Testis (tissue), 3 donors: Measurements from ENCODE around the gene TMEM119. TPM values are rescaled to one million over a fixed set of nuclear protein-coding genes. Genes with fewer than 3 reads are reported as not detected.
"Not testable (repeated sequence)": the region's sequence is repeated elsewhere in the genome, so short reads cannot be mapped to it uniquely, and the experiment has no call there.

Experiments
- DNase-seq: peaks from one replicate; pipeline ENCODE4 v3.0.0-alpha.2; 2019
- H3K27ac ChIP-seq, 2 donors: fragments of 200-600 bp; sonication (generic); one replicate each; pipeline ENCODE4 v1.5.1; 2019
- H3K27me3 ChIP-seq: fragments of 200-600 bp; sonication (generic); one replicate; pipeline ENCODE4 v1.5.1; 2019
- H3K36me3 ChIP-seq: fragments of 200-600 bp; sonication (generic); one replicate; pipeline ENCODE4 v1.5.1; 2017; ENCODE audit warnings: low read depth; ENCODE audit errors: missing control alignments
- H3K4me1 ChIP-seq: fragments of 200-600 bp; sonication (generic); one replicate; pipeline ENCODE4 v1.5.1; 2019
- H3K4me3 ChIP-seq, 2 donors: fragments of 200-600 bp; sonication (generic); one replicate each; pipeline ENCODE4 v1.5.1; 2017 to 2019
- H3K9me3 ChIP-seq: fragments of 200-600 bp; sonication (generic); one replicate; pipeline ENCODE4 v1.5.1; 2017
- POLR2A ChIP-seq: fragments of 450-650 bp; IDR thresholded peaks from one replicate; pipeline ENCODE4 v1.6.1; 2017; ENCODE audit warnings: antibody characterized with exemption, mild to moderate bottlenecking, moderate library complexity
- WGBS, 2 donors: methylation state at CpG; one replicate each; pipeline ENCODE4 v1.1.5; 2018; 5-methylcytosine and 5-hydroxymethylcytosine counted together
- intact Hi-C: fragments of 100-400 bp; cut with DNase I; formaldehyde crosslinking; loops from one replicate; pipeline ENCODE4 v1.15.1; 2023; ENCODE audit warnings: low total_unique reads
- polyA plus RNA-seq: library from polyadenylated mRNA; stranded (reverse); fragments of 350-450 nt; fragmentation: Illumina TruSeq; extraction: RNeasy Lipid Tissue Mini Kit (QIAGEN cat#74804); gene quantifications from one replicate; pipeline ENCODE4 v1.2.3, GENCODE V29; 2014; ENCODE audit warnings: low read depth, low replicate concordance; ENCODE audit not compliant: insufficient read depth
- total RNA-seq, 2 donors: library from RNA; depleted of rRNA; stranded (reverse); fragments of >200 nt; gene quantifications; one replicate each; pipeline ENCODE4 v1.2.3, GENCODE V29; 2016
- TF ChIP-seq, protein P1 (sequence below), 3 experiments: fragments of 450-650 bp in 2 of 3; fragments of 200-600 bp in 1 of 3; sonication (generic) in 1 of 3; IDR thresholded peaks; one replicate each; pipeline ENCODE4 v1.5.1; 2016 to 2019; ENCODE audit warnings: antibody characterized with exemption in 3 of 3, mild to moderate bottlenecking in 2 of 3, moderate library complexity in 1 of 3

The TMEM119 gene
- total and polyA plus RNA-seq, 3 donors from 2014 or later = 5.3 to 17.1 (median 9.6) TPM

DNA sequence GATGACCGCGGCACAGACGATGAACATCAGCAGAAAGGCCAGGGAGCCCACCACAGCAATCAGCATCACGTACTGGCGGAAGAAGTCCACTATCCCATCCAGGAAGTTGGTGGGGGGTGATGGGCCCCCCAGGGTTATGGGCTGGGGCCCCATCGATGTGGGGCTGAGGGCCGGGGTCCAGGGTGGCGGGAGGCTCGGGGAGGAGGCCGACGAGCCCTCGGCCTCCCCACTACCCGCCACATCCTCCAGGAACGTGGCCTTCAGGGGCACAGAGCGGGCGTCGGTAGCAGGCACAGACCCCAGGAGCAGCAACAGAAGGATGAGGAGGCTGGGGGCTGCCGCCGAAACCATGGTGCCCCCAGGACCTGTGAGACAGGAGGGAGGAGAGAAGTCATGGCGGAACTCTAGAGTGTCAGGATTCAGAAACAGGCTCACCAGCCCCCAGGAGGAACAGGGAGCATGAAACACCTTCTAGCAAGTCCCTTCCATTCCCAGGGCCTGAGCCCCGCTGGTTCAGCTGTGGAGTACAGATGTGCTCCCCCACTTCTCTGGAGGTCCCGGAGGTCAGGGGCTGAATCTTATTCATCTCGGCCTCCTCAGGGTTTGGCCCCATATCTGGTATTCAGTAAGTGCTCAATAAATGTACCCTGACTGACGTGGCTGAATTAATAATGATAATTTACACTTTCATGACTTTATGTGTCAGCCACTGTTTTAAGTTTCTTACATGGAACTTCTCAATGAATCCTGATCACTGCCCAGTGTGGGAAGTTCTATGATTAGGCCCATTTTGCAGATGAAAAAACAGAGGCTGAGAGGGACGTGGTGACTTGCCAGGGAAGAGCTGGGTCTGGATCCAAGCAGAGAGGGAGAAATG lies 5.6 kb downstream of the TMEM119 start:
- Histone ChIP-seq H3K36me3 (no peaks in the 10 kb centered on the region), H3K4me3 (no peak overlapping the region), H3K4me1 (peaks cover 5% of the 10 kb centered on the region), H3K27ac (no peak overlapping the region), H3K27me3 (no peaks in the 10 kb centered on the region), H3K9me3 (no peaks in the 10 kb centered on the region)
- 96 to 98% methylated on average over 18 to 25 of the region's 25 CpGs for WGBS, 2 donors
- TF ChIP-seq, protein P1, sequence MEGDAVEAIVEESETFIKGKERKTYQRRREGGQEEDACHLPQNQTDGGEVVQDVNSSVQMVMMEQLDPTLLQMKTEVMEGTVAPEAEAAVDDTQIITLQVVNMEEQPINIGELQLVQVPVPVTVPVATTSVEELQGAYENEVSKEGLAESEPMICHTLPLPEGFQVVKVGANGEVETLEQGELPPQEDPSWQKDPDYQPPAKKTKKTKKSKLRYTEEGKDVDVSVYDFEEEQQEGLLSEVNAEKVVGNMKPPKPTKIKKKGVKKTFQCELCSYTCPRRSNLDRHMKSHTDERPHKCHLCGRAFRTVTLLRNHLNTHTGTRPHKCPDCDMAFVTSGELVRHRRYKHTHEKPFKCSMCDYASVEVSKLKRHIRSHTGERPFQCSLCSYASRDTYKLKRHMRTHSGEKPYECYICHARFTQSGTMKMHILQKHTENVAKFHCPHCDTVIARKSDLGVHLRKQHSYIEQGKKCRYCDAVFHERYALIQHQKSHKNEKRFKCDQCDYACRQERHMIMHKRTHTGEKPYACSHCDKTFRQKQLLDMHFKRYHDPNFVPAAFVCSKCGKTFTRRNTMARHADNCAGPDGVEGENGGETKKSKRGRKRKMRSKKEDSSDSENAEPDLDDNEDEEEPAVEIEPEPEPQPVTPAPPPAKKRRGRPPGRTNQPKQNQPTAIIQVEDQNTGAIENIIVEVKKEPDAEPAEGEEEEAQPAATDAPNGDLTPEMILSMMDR (IDR thresholded peaks at IDR 0.05) = no peak
- no peak for TF ChIP-seq POLR2A
- no peak for DNase-seq
- intact Hi-C loops = no loop called here

DNA sequence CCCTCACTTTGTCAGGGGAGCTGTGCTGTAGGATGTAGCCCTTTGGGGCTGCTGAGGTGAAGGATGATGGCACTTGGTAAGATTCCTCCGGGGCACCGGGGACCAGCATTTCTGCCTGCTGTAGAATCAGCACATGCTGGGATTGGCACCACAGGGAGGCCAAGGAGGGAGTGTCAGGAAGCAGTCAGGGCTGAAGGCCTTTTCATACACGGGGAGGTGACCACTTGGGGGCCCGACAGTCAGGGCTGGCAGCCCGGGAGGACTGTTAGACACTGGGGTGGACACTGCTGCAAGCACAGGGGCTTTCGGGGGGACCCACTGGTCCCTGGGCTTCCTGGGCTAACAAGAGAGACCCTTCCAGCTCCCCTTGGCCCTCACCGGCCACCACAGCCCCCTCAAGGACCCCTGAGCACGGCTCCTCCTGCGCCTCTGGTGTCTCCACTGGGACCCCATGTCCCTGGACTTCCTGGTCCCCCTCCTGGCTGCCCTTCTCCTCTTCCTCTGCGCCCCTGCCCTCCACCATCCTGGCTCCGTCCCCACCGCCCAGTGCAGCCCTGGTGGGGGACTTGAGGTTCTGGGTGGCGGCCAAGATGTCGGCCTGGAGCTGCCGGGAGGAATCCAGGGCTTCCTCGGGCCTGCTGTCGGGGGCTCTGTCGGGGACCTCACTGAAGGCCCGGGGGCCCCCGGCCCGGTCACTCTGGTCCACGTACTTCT lies 6.5 kb downstream of the TMEM119 start:
- no peak for DNase-seq
- Histone ChIP-seq H3K4me1 (peaks cover 5% of the 10 kb centered on the region), H3K27me3 (no peaks in the 10 kb centered on the region), H3K4me3 (no peak overlapping the region), H3K9me3 (no peaks in the 10 kb centered on the region), H3K27ac (no peak overlapping the region), H3K36me3 (no peaks in the 10 kb centered on the region)
- TF ChIP-seq POLR2A = no peak
- TF ChIP-seq, protein P1 (IDR thresholded peaks at IDR 0.05) = no peak
- intact Hi-C loops = no loop called here
- WGBS, 2 donors = 89 to 90% methylated on average over 9 to 22 of the region's 22 CpGs

DNA sequence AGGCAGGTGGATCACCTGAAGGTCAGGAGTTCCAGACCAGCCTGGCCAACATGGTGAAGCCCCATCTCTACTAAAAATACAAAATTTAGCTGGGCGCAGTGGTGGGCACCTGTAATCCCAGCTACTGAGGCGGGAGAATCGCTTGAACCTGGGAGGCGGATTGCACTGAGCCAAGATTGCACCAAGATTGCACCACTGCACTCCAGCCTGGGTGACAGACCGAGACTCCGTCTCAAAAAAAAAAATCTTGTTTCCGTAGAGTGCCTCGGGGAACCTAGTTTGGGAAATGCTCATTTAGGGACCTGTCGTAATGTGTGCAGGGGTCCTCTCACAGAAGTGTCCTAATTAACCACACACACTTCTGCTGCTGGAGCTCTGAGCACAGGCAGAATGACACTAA lies 7.4 kb downstream of the TMEM119 start:
- H3K27ac ChIP-seq, intact Hi-C loops, DNase-seq, H3K4me3 ChIP-seq, H3K4me1 ChIP-seq, H3K9me3 ChIP-seq, H3K36me3 ChIP-seq, H3K27me3 ChIP-seq: not testable (repeated sequence)
- 97% methylated on average over 9 of the region's 9 CpGs for WGBS, 2 donors

DNA sequence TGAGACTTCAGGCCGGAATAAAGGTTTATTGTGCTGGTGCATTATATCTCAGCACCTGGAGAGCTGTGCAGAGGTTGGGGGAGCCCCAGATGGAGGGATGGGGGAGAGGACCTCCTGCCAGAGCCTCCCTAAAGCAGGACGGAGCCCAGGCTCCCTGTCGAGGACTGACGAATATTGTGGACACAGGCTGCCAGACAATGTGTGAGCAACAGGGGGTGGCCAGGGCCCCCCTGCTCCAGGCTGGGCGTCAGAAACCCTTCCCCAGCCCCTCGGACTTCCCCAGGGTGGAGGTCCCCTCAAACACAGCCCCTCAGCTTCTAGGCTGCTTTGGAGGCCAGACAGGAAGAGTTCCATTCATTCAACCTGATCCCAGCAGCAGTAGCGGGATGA lies 8.0 kb downstream of the TMEM119 start:
- intact Hi-C loops = no loop called here
- Histone ChIP-seq H3K4me1 (peaks cover 5% of the 10 kb centered on the region), H3K36me3 (no peaks in the 10 kb centered on the region), H3K4me3 (no peak overlapping the region), H3K9me3 (no peaks in the 10 kb centered on the region), H3K27me3 (no peaks in the 10 kb centered on the region), H3K27ac (no peak overlapping the region)
- TF ChIP-seq, protein P1 (IDR thresholded peaks at IDR 0.05) = no peak
- TF ChIP-seq POLR2A = no peak
- DNase-seq = no peak
- 84 to 97% methylated on average over 7 of the region's 7 CpGs for WGBS, 2 donors

DNA sequence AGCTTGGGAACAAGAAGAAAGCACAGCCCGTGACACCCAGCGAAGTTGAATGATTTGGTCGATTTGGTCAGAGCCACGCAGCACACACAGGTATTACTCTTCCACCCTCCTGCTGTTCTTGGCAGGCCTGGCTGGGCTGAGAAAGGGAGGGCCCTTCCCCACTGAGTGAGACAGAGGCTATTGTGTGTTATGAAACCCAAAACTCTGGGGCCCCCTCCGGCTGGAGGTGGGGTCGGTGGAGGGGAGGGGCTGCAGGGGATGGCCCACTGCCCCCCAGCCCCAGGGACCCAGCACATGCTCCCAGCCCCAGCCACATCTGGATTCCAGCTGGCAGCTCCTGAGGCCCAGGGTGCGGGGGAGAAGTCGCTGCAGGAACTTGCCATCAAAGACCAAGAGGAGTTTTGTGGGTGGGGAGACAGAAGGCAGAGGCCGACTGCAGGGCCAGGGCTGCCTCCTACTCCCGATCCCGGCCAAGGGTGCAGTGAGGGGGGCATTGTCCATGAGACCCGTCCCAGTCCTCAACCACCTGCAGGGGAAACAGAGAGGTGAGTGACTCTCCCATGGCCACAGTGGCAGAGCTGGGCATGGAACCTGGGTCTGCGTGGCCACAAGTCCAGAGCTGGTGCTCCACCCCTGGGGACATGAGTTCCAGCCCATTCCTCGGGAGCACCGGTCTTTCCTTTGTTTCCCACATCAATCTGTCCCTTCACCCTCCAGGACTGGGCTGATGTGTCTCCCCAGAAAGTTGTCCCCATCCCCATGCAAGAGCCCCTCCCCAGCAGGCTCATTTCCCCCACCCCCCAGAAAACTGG lies 8.7 kb downstream of the TMEM119 start:
- H3K36me3 ChIP-seq = no peaks in the 10 kb centered on the region
- no peak for DNase-seq
- no peak for TF ChIP-seq POLR2A
- TF ChIP-seq, protein P1 (IDR thresholded peaks at IDR 0.05) = no peak
- 30 to 43% methylated on average over 9 to 15 of the region's 15 CpGs for WGBS, 2 donors
- H3K4me3 ChIP-seq = no peak overlapping the region
- H3K9me3 ChIP-seq = no peaks in the 10 kb centered on the region
- peaks cover 5% of the 10 kb centered on the region for H3K4me1 ChIP-seq
- H3K27ac ChIP-seq = no peak overlapping the region
- no peaks in the 10 kb centered on the region for H3K27me3 ChIP-seq
- intact Hi-C loops = no loop called here
